ENCODE data around the gene STAG1.

GRCh38 chr3:136294176-136294575, 458.0 kb downstream of the STAG1 start:
- TF ChIP-seq CTCF (conservative IDR thresholded peaks at IDR 0.05 in 1 of 2, IDR thresholded peaks at IDR 0.05 in 1 of 2; ENCODE audit: low read depth in 1 of 2, low read length in 2 of 2) (no peak), EZH2 (IDR thresholded peaks at IDR 0.05; ENCODE audit: low read length, missing control alignments) (no peak)

All from fibroblast of lung (primary cell).